ENCODE data around the gene CHRM2.

Gene CHRM2

DNA sequence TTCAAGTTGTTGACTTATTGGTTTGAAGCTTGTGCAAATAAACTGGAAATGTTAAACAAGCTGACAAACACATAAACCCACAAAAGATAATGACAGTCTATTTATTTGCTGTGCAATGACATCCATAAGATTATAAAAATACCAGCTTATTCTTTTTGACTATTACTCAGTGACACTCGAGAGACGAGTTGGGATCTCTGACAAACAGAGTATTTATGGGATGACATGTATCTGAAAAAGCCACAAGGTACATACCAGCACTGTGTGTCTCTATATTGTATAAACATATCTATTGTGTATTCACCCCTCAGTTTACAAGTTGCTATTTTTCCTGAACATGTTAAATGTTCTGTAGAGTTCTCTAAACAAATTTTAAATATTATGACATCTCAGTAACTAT, 88.9 kb downstream of the CHRM2 start:
- H3K27me3 ChIP-seq, result no peaks in the 10 kb centered on the region
- no peaks in the 10 kb centered on the region for H3K9me3 ChIP-seq
- H3K4me3 ChIP-seq (ENCODE audit: low read depth in 1 of 2, low read length in 1 of 2), result no peak overlapping the region
- H3K27ac ChIP-seq, result no peak overlapping the region
- H3K36me3 ChIP-seq, result no peaks in the 10 kb centered on the region
- no peak for TF ChIP-seq CTCF (IDR thresholded peaks at IDR 0.05)
- H3K4me1 ChIP-seq (ENCODE audit: control insufficient read depth in 1 of 2, insufficient read depth in 1 of 2, low read depth in 1 of 2, low read length in 1 of 2), result peaks cover 0 to 3% of the 10 kb centered on the region in 2 experiments

DNA sequence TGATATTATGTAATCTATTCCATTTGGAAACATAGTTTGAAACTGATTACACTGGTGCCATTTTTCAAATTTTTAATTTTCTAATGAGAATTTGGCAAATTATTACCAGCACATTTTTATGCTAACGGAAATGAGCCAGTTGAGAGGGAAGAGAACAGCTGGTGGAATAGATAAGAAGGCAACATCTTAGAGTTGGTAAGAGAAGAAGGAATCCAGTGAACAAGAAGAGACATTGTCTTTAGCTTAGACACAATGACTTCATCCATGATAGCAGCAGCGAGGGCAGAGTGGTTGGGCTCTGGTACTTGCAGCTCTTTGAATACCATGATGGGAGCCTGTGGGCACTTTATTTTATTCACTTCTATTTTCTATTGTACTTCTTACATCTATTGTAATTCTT, 89.6 kb downstream of the CHRM2 start:
- Histone ChIP-seq H3K27me3 (no peaks in the 10 kb centered on the region), H3K27ac (no peak overlapping the region), H3K9me3 (no peaks in the 10 kb centered on the region), H3K4me1 (ENCODE audit: control insufficient read depth in 1 of 2, insufficient read depth in 1 of 2, low read depth in 1 of 2, low read length in 1 of 2) (peaks cover 0 to 3% of the 10 kb centered on the region in 2 experiments), H3K4me3 (ENCODE audit: low read depth in 1 of 2, low read length in 1 of 2) (no peak overlapping the region), H3K36me3 (no peaks in the 10 kb centered on the region)
- no peak for TF ChIP-seq CTCF (IDR thresholded peaks at IDR 0.05)

GRCh38 chr7:136964347-136964746, 95.9 kb downstream of the CHRM2 start:
- no peaks in the 10 kb centered on the region for H3K9me3 ChIP-seq
- no peak overlapping the region for H3K27ac ChIP-seq
- H3K4me3 ChIP-seq (ENCODE audit: low read depth in 1 of 2, low read length in 1 of 2), result no peak overlapping the region
- no peaks in the 10 kb centered on the region for H3K36me3 ChIP-seq
- TF ChIP-seq CTCF (IDR thresholded peaks at IDR 0.05), result no peak
- no peaks in the 10 kb centered on the region for H3K27me3 ChIP-seq
- no peaks in the 10 kb centered on the region for H3K4me1 ChIP-seq (ENCODE audit: control insufficient read depth in 1 of 2, insufficient read depth in 1 of 2, low read depth in 1 of 2, low read length in 1 of 2)

DNA sequence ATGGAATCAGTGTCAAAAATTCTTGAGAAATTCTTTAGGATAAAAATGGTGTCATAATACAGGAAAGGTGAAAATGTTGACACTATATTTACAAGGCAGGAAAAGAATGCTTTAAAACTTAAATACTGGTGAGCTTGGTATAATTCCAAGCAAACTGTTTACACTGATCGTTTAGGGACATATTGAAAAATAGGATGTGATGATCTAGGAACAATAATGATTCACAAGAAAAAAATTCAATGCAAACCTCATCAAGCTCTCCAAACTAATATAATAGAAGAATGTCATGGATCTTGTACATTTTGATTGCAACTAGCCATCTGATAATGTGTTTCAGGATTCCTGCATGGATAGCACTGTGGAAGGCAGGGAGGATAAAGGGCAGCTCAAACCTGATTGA, 98.4 kb downstream of the CHRM2 start:
- no peaks in the 10 kb centered on the region for H3K9me3 ChIP-seq
- TF ChIP-seq CTCF (IDR thresholded peaks at IDR 0.05), result no peak

GRCh38 chr7:136969761-136970160, 101.3 kb downstream of the CHRM2 start:
- Histone ChIP-seq H3K4me1 (ENCODE audit: control insufficient read depth in 1 of 2, insufficient read depth in 1 of 2, low read depth in 1 of 2, low read length in 1 of 2) (no peaks in the 10 kb centered on the region), H3K4me3 (ENCODE audit: low read depth in 1 of 2, low read length in 1 of 2) (no peak overlapping the region), H3K27ac (no peak overlapping the region), H3K9me3 (peaks cover 3% of the 10 kb centered on the region), H3K36me3 (no peaks in the 10 kb centered on the region), H3K27me3 (no peaks in the 10 kb centered on the region)
- no peak for TF ChIP-seq CTCF (IDR thresholded peaks at IDR 0.05)

More for the DNA sequence above, 98.4 kb downstream of the CHRM2 start:
- Histone ChIP-seq H3K27me3 (no peaks in the 10 kb centered on the region), H3K27ac (no peak overlapping the region), H3K36me3 (no peaks in the 10 kb centered on the region), H3K4me3 (ENCODE audit: low read depth in 1 of 2, low read length in 1 of 2) (no peak overlapping the region), H3K4me1 (ENCODE audit: control insufficient read depth in 1 of 2, insufficient read depth in 1 of 2, low read depth in 1 of 2, low read length in 1 of 2) (no peaks in the 10 kb centered on the region)

DNA sequence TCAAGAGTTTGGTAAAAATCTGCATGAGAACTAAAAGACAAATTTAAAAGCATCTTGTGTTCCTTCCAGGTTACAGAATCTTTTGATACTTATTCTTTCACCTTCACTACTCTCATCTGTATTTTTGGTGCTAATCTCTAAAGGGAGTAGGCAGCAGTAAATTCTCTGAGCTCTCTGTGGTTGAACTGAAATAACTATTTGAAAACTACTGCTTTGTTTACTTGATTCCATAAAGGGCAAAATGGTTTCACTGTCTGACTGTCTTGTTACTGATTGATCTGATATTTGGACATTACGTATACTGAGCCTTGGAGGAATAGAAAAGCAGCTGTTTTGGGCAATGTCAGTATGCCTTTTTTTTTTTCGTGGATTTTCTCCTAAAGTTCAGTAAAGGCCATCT, 103.3 kb downstream of the CHRM2 start:
- H3K4me1 ChIP-seq (ENCODE audit: control insufficient read depth in 1 of 2, insufficient read depth in 1 of 2, low read depth in 1 of 2, low read length in 1 of 2), result no peaks in the 10 kb centered on the region
- TF ChIP-seq CTCF (IDR thresholded peaks at IDR 0.05), result no peak

More for the DNA sequence above, 103.3 kb downstream of the CHRM2 start:
- Histone ChIP-seq H3K36me3 (no peaks in the 10 kb centered on the region), H3K9me3 (peaks cover 3% of the 10 kb centered on the region), H3K4me3 (ENCODE audit: low read depth in 1 of 2, low read length in 1 of 2) (no peak overlapping the region), H3K27ac (no peak overlapping the region), H3K27me3 (no peaks in the 10 kb centered on the region)
